K562 (cell line): ENCODE results near the gene PNMT. TPM values are rescaled to one million over a fixed set of nuclear protein-coding genes. Genes with fewer than 3 reads are reported as not detected.

Experiments used
- ATAC-seq: fragments of 200-7000 bp; cut with Tn5 transposase; 3 replicates; pipeline ENCODE4 v1.9.1; 2020; ENCODE audit warnings: moderate library complexity
- BruUV-seq: library from RNA; stranded (reverse); fragments of 400-500 nt; replicated peaks from 2 replicates; lab custom pipeline; 2021; lab: Mats Ljungman, UMichigan
- CTCF ChIA-PET: fragments of 300-600 bp; formaldehyde crosslinking; extraction: SDS; loops from one replicate; lab custom pipeline; 2021; ENCODE audit warnings: low intra/inter-chr PET ratio; lab: Yijun Ruan, JAX
- POLR2A ChIA-PET: fragments of 300-600, 350-650 bp; sonication (Branson Sonifier 250); formaldehyde crosslinking; extraction: SDS; loops from one replicate; lab custom pipeline; 2021; ENCODE audit warnings: antibody characterized with exemption, inconsistent platforms; lab: Yijun Ruan, JAX
- DNase-seq, 4 experiments: peaks; one replicate each; pipeline versions ENCODE4 v3.0.0 to v3.0.0-alpha.2; 2011 to 2018; ENCODE audit warnings: low spot score in 3 of 4, mixed read lengths in 3 of 4; ENCODE audit errors: extremely low read depth in 1 of 4
- FAIRE-seq: peaks from 2 replicates; lab custom pipeline; 2011; peaks lifted over from hg19 to GRCh38; lab: Jason Lieb, UNC
- H2AFZ ChIP-seq: 2 replicates; pipeline ENCODE4 v1.6.0; 2011; ENCODE audit warnings: low read depth, low read length, control low read depth, inconsistent platforms
- H3K27ac ChIP-seq: fragments of 200-600 bp; 3 replicates; pipeline ENCODE4 v1.8.0; 2011; ENCODE audit warnings: low read depth, mild to moderate bottlenecking, control low read depth, inconsistent platforms, low read length, moderate library complexity, mixed read lengths; ENCODE audit errors: extremely low read depth
- H3K27me3 ChIP-seq, 2 experiments: fragments of 300-600 bp in 1 of 2; 2 replicates in 1 of 2; 3 replicates in 1 of 2; pipeline versions ENCODE4 v1.6.0 to v1.8.0; 2011; ENCODE audit warnings: inconsistent platforms in 2 of 2, low read length in 2 of 2, mild to moderate bottlenecking in 1 of 2, mixed read lengths in 1 of 2, moderate library complexity in 1 of 2; ENCODE audit not compliant: control insufficient read depth in 2 of 2, insufficient read depth in 2 of 2
- H3K36me3 ChIP-seq: fragments of 300-600 bp; 3 replicates; pipeline ENCODE4 v1.8.0; 2011; ENCODE audit warnings: mild to moderate bottlenecking, low read length, inconsistent platforms; ENCODE audit not compliant: control insufficient read depth, insufficient read depth
- H3K4me1 ChIP-seq, 2 experiments: fragments of 200-600 bp in 1 of 2; replicated peaks in 1 of 2; 2 replicates in 1 of 2; 3 replicates in 1 of 2; pipeline versions ENCODE4 v1.5.1 to v1.8.0; 2011; ENCODE audit warnings: inconsistent platforms in 2 of 2, low read length in 2 of 2, mild to moderate bottlenecking in 1 of 2, mixed read lengths in 1 of 2, moderate library complexity in 1 of 2; ENCODE audit not compliant: control insufficient read depth in 2 of 2, insufficient read depth in 2 of 2
- H3K4me2 ChIP-seq: 2 replicates; pipeline ENCODE4 v1.6.1; 2011; ENCODE audit warnings: low read length, control low read depth, inconsistent platforms, mixed read lengths; ENCODE audit not compliant: insufficient read depth
- H3K4me3 ChIP-seq: fragments of 200-600 bp; sonication (generic), shearing (Covaris generic); 2 replicates; pipeline ENCODE4 v1.5.1; 2016; ENCODE audit warnings: control low read depth, inconsistent platforms
- H3K79me2 ChIP-seq: fragments of 200-600 bp; 3 replicates; pipeline ENCODE4 v1.8.0; 2011; ENCODE audit warnings: low read length, inconsistent platforms; ENCODE audit not compliant: control insufficient read depth, insufficient read depth
- H3K9ac ChIP-seq, 2 experiments: 2 replicates each; pipeline versions ENCODE4 v1.6.0 to v1.6.1; 2011; ENCODE audit warnings: low read depth in 2 of 2, low read length in 2 of 2, control low read depth in 1 of 2, inconsistent platforms in 1 of 2, mild to moderate bottlenecking in 1 of 2, mixed read lengths in 1 of 2; ENCODE audit not compliant: insufficient read depth in 1 of 2
- H3K9me1 ChIP-seq: one replicate; pipeline ENCODE4 v1.6.0; 2011; ENCODE audit warnings: inconsistent platforms, mild to moderate bottlenecking, low read length, moderate library complexity; ENCODE audit not compliant: control insufficient read depth, insufficient read depth
- H3K9me3 ChIP-seq: replicated peaks from 2 replicates; pipeline ENCODE4 v1.5.1; 2011; ENCODE audit warnings: low read depth, low read length, inconsistent platforms; ENCODE audit not compliant: control insufficient read depth, insufficient read depth
- H4K20me1 ChIP-seq: replicated peaks from 2 replicates; pipeline ENCODE4 v1.6.1; 2011; ENCODE audit warnings: low read length, inconsistent platforms, mixed read lengths; ENCODE audit not compliant: control insufficient read depth, insufficient read depth
- ATF6 ChIP-seq: sonication (generic); formaldehyde crosslinking; IDR thresholded peaks from 2 replicates; pipeline ENCODE4 v1.4.0; 2020; ENCODE audit warnings: mild to moderate bottlenecking, missing genetic modification reagents
- CEBPG ChIP-seq, 3 experiments: fragments of 200-800 bp in 1 of 3; sonication (Bioruptor generic) in 1 of 3; sonication (generic) in 1 of 3; formaldehyde crosslinking in 1 of 3; IDR thresholded peaks in 2 of 3; conservative IDR thresholded peaks in 1 of 3; 2 replicates each; pipeline versions ENCODE4 v1.6.1 to v1.8.0; 2016 to 2022; ENCODE audit warnings: missing compliant biosample characterization in 2 of 3, missing genetic modification characterization in 2 of 3, mild to moderate bottlenecking in 1 of 3, missing genetic modification reagents in 1 of 3
- FOXK2 ChIP-seq, 2 experiments: fragments of 450-650 bp; IDR thresholded peaks in 1 of 2; conservative IDR thresholded peaks in 1 of 2; 2 replicates each; pipeline ENCODE4 v1.6.1; 2016; ENCODE audit warnings: low read depth in 2 of 2, mild to moderate bottlenecking in 1 of 2
- KAT8 ChIP-seq: fragments of 450-650 bp; IDR thresholded peaks from 2 replicates; pipeline ENCODE4 v1.6.1; 2016; ENCODE audit warnings: low read depth, mild to moderate bottlenecking
- KLF13 ChIP-seq: fragments of 450-650 bp; IDR thresholded peaks from 2 replicates; pipeline ENCODE4 v1.6.1; 2016; ENCODE audit warnings: missing genetic modification characterization, low read depth, mild to moderate bottlenecking, missing compliant biosample characterization, moderate library complexity, borderline replicate concordance
- KLF6 ChIP-seq: fragments of 250-450 bp; sonication (Bioruptor Pico); IDR thresholded peaks from 2 replicates; pipeline ENCODE4 v1.4.0; 2020; ENCODE audit warnings: mild to moderate bottlenecking, moderate library complexity, borderline replicate concordance
- NELFE ChIP-seq: IDR thresholded peaks from 2 replicates; pipeline ENCODE4 v1.6.1; 2011; ENCODE audit warnings: mild to moderate bottlenecking; ENCODE audit not compliant: insufficient read depth, insufficient read length
- SP1 ChIP-seq: sonication (generic); formaldehyde crosslinking; IDR thresholded peaks from 2 replicates; pipeline ENCODE4 v1.8.1; 2022; ENCODE audit warnings: mild to moderate bottlenecking, missing genetic modification reagents
- ZNF121 ChIP-seq: sonication (generic); formaldehyde crosslinking; conservative IDR thresholded peaks from 2 replicates; pipeline ENCODE4 v1.8.0; 2022; ENCODE audit warnings: missing genetic modification reagents
- WGBS: fragments of 100-300 bp; shearing (Covaris generic); methylation state at CpG from one replicate; pipeline ENCODE4 v1.1.6; 2016; ENCODE audit warnings: low coverage, mixed read lengths; ENCODE audit not compliant: insufficient coverage; ENCODE audit errors: missing lambda C conversion rate; 5-methylcytosine and 5-hydroxymethylcytosine counted together
- in situ Hi-C: fragments of 300-500 bp; cut with MboI; formaldehyde crosslinking; loops from 4 replicates; pipeline ENCODE4 v1.15.0; 2018; ENCODE audit warnings: inconsistent platforms, mixed read lengths
- intact Hi-C: fragments of 100-400 bp; cut with micrococcal nuclease; formaldehyde crosslinking; loops from 2 replicates; pipeline ENCODE4 v1.14.2; 2022
- polyA plus RNA-seq, 8 experiments: library from polyadenylated mRNA; depleted of rRNA in 4 of 8; stranded (reverse) in 5 of 8; unstranded in 3 of 8; fragments of >200 nt; fragmentation: Nextera tagmentation in 2 of 8; fragmentation: Illumina TruSeq in 1 of 8; extraction: Ambion mirVana in 2 of 8; extraction: Trizol in 1 of 8; gene quantifications; 2 replicates each; pipeline versions ENCODE4 v1.2.1 to v1.2.3, GENCODE V29; 2011 to 2014; ENCODE audit warnings: inconsistent platforms in 1 of 8, missing spikeins in 1 of 8
- total RNA-seq, 7 experiments: library from RNA; depleted of rRNA in 6 of 7; stranded (reverse); fragments of >200 nt in 6 of 7; fragmentation: Illumina TruSeq in 2 of 7; extraction: Trizol in 2 of 7; gene quantifications; 2 replicates each; pipeline versions ENCODE4 v1.2.1 to v1.2.3, GENCODE V29; 2011 to 2021; ENCODE audit warnings: low replicate concordance in 1 of 7
- TF ChIP-seq, protein P1 (sequence below): fragments of 200-800 bp; sonication (Bioruptor generic); IDR thresholded peaks from 2 replicates; pipeline ENCODE4 v1.6.1; 2017; ENCODE audit warnings: missing genetic modification characterization, missing compliant biosample characterization

PNMT gene
- total and polyA plus RNA-seq, 9 of the 15 experiments (the other 6 are each of a cell fraction or from before 2014, with no cell fraction given): 0.55 to 18.1 (median 5.8) TPM

DNA sequence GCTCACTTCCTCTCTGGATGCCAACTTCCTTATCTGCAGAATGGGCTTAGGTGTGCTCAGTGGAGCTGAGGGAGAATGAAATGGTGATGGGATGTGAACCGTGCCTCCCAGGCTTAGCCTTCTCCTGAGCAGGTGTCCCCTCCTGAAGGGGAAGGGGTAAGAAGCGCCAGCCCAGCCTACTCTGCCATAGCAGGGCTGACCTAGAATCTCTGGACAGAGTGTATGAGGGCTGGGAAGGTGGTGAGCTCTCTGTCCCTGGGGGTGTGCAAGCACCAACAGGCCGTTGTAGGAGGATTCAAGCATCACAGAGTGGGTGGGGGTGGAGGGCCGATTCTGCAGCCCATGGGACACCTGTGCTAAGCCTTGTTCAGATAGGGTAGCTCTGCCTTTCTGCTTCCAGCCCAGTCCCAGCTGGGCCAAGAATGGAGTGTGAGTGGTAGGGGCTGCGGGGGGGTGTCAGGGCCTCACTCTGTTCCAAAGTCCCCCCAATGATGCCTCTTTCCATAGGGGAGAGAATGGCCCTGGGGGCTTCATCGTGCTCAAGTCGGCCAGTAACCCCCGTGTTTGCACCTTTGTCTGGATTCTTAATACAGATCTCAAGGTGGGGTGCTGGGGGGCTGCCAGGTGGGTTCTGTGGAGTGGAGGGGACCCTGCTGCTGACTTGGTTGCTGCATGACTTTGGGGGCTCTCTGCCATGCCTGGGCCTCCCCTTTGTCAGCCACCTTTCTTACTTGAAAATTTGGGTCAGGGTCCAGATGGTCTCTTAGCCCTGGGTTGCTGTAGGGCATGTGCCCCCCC lies 6.3 kb upstream of the PNMT start:
- Histone ChIP-seq H3K36me3 (peaks cover 56% of the 10 kb centered on the region; the same call in 1 of the 3 replicates), H4K20me1 (no peaks in the 10 kb centered on the region), H2AFZ (no peak overlapping the region), H3K9me3 (no peaks in the 10 kb centered on the region), H3K9me1 (no peaks in the 10 kb centered on the region), H3K27ac (no peak overlapping the region), H3K27me3 (no peaks in the 10 kb centered on the region), H3K9ac (0 out of 4 replicates have a peak overlapping the region, but pooled peaks of 1 of the 2 experiments have one; percentile 75), H3K4me1 (peaks cover 19 to 69% of the 10 kb centered on the region in 2 experiments), H3K4me2 (no peak overlapping the region), H3K79me2 (no peaks in the 10 kb centered on the region), H3K4me3 (no peak overlapping the region)
- FAIRE-seq (no peak), DNase-seq (no peak), ATAC-seq (no peak)
- TF ChIP-seq NELFE: no peak
- TF ChIP-seq KLF13 (tag): no peak
- no peak for TF ChIP-seq KLF6
- no peak for TF ChIP-seq KAT8
- no peak for TF ChIP-seq SP1 (CRISPR knock-in tag)
- no peak for TF ChIP-seq FOXK2 (conservative IDR thresholded peaks at IDR 0.05 in 1 of 2, IDR thresholded peaks at IDR 0.05 in 1 of 2; ENCODE audit: low read depth in 2 of 2)
- TF ChIP-seq ZNF121 (CRISPR knock-in tag): no peak
- TF ChIP-seq ATF6: no peak
- TF ChIP-seq, protein P1, sequence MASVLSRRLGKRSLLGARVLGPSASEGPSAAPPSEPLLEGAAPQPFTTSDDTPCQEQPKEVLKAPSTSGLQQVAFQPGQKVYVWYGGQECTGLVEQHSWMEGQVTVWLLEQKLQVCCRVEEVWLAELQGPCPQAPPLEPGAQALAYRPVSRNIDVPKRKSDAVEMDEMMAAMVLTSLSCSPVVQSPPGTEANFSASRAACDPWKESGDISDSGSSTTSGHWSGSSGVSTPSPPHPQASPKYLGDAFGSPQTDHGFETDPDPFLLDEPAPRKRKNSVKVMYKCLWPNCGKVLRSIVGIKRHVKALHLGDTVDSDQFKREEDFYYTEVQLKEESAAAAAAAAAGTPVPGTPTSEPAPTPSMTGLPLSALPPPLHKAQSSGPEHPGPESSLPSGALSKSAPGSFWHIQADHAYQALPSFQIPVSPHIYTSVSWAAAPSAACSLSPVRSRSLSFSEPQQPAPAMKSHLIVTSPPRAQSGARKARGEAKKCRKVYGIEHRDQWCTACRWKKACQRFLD (CRISPR knock-in tag): no peak
- TF ChIP-seq CEBPG (CRISPR knock-in tag; IDR thresholded peaks at IDR 0.05): no peak
- TF ChIP-seq CEBPG (tag; conservative IDR thresholded peaks at IDR 0.05 in 1 of 2, IDR thresholded peaks at IDR 0.05 in 1 of 2): no peak
- intact Hi-C loops: no loop called here
- ChIA-PET POLR2A (interaction anchor here (1.5 kb wide), 1 partner anchor 9 kb away, joined by 5 read pairs; no protein-coding TSS in a partner anchor), CTCF (no interaction called here)
- in situ Hi-C loops: no loop called here
- no TSS peak for BruUV-seq
- 80% methylated on average over 7 of the region's 8 CpGs for WGBS
